Measurements from ENCODE around the gene SULT1A1. TPM values are rescaled to one million over a fixed set of nuclear protein-coding genes. Genes with fewer than 3 reads are reported as not detected.
"Not testable (repeated sequence)": the region's sequence is repeated elsewhere in the genome, so short reads cannot be mapped to it uniquely, and the experiment has no call there.

Gene SULT1A1
- total RNA-seq, 1 donor from 2014 or later = 15.5 TPM

DNA sequence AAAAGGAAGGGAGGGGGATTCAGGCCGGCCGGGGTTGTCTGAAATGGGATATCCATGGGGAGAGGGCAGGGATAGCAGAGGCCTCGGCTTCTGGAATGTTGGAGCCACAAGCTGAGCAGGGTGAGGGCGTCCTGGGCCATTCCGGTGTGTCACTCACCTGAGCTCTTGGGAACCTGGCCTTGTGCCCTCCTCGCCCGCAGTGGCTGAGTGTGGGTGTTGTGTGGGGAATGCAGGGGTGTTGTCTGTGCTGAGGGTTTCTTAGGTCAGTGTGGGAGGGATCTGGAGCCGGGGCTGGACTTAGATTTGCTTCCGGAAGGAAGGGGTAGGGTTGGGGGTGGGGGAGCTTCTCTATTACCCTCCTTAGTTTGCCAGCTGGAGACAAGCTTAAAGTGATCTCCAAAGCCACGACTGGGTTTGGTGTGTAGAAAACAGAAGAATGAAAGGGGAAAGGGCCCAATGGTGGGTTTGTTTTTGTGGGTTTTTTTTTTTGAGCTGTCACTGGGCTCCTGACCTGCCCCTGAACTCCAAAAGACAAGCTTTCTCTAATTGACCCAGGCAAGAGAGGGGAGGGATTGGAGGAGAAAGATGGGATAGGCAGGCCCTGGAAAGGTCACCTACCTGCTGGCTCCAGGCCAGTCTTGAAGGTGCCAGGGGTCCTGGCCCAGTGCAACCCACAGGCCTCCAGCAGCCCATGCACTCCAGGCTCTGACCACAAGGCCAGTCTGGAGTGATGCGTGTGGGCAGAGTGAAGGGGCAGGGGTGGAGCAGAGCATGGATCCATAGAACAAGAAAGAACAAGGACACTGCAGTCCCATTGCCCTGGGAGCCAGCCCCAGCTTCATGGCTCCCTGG, 12.8 kb downstream of the SULT1A1 start, which contains the start of gene SULT1A2:
Gene SULT1A2, minus strand, starts transcription at position 211 of the 852 bp plus-strand sequence. CDS start 1,120 bp downstream, outside the sequence.
- DNase-seq (no peak), ATAC-seq (peak; percentile 62)
- intact Hi-C loops (cut with micrococcal nuclease) = no loop called here

- DNase-seq (no peak), ATAC-seq (no peak)
- intact Hi-C loops (cut with micrococcal nuclease) = no loop called here
Observed at GRCh38 chr16:28596115-28596630, 13.7 kb downstream of the SULT1A1 start.

DNA sequence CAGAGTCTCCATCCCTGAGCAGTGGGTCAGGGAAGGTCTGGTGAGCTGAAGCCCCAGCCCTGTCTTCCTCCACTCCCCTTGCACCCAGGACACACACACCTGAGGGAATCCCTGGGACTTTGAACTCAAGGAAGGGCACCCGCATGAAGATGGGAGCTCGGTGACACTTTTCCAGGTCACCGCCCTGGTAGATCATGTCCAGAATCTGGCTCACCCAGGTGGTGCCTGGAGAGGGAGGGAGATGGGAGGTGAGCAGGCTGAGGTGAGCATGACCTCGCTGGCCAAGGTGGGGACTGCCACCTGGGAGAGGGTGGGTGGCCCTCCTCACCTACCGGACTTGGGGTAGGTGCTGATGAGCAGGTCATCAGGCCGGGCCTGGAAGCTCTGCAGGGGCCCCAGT, 14.4 kb downstream of the SULT1A1 start:
- DNase-seq; intact Hi-C loops (cut with micrococcal nuclease); ATAC-seq: not testable (repeated sequence)

- no peak for DNase-seq
- intact Hi-C loops (cut with micrococcal nuclease) = no loop called here
- peak; percentile 4 for ATAC-seq
Observed at GRCh38 chr16:28592979-28593553, 16.8 kb downstream of the SULT1A1 start.

GRCh38 chr16:28592511-28592910, 17.3 kb downstream of the SULT1A1 start:
- DNase-seq = no peak
- intact Hi-C loops (cut with micrococcal nuclease) = no loop called here
- no peak for ATAC-seq

- DNase-seq = no peak
- ATAC-seq = no peak
Observed at GRCh38 chr16:28591355-28591754, 18.5 kb downstream of the SULT1A1 start.

GRCh38 chr16:28590384-28591340, 19.2 kb downstream of the SULT1A1 start:
- intact Hi-C loops (cut with micrococcal nuclease) = no loop called here
- no peak for DNase-seq
- ATAC-seq = no peak

More at GRCh38 chr16:28591355-28591754, 18.5 kb downstream of the SULT1A1 start:
- intact Hi-C loops (cut with micrococcal nuclease) = no loop called here

DNA sequence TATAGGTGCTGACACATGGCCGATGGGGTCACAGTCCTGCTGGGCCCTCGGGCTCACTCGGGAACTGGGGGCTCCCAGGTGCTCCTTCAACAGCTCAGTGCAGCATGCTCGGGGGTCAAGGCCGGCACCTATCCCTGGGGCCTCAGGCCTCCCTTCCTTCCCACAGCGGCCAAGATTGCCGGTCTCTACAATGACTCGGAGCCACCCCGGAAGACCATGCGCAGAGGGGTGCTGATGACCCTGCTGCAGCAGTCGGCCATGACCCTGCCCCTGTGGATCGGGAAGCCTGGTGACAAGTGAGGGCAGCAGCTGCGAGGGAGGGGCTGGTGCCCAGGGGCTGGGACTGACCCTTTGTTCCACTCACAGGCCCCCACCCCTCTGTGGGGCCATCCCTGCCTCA, 19.9 kb downstream of the SULT1A1 start:
- no peak for ATAC-seq
- intact Hi-C loops (cut with micrococcal nuclease) = no loop called here
- DNase-seq = no peak

DNA sequence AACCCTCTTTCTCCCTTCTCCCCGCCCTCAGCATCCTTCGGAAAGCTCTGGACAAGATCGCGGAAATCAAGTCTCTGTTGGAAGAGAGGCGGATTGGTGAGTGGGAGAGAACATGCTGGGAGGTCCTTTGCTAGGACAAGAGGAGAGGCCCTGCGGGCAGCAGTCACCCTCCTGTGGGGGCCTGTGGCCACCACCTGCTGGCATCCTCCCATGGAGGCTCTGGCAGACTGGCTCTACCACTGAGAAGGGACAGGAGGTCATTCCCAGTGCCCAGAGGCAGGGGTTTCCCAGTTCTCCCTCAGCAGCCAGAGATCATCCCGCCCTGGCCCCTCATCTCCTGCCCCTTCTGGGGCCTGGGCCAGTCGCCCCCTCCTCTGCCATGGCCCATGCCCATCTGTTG, 20.8 kb downstream of the SULT1A1 start:
- no peak for DNase-seq
- ATAC-seq = no peak
- intact Hi-C loops (cut with micrococcal nuclease) = no loop called here

GRCh38 chr16:28587386-28587785, 22.5 kb downstream of the SULT1A1 start:
- intact Hi-C loops (cut with micrococcal nuclease) = no loop called here
- ATAC-seq (no peak), DNase-seq (no peak)

DNA sequence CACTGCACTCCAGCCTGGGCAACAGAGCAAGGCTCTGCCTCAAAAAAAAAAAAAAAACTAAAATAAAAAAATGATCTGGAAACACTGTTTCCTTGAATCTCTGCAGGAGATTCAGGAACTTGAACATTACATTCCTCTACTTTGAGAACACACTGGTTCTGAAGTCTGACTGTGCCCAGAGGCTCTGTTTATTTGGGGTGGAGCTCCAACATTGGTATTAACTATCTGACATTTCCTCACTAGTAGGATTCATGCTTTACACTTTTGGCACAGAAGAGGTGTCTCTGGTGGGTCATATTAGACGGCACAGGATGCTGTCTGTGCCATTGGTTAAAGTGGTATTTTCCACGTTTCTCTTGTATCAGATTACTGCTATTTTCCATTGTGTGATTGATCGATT, 23.4 kb downstream of the SULT1A1 start:
- DNase-seq = no peak
- no peak for ATAC-seq
- intact Hi-C loops (cut with micrococcal nuclease) = no loop called here

GRCh38 chr16:28585674-28586073, 24.2 kb downstream of the SULT1A1 start:
- peak; percentile 67 for ATAC-seq
- DNase-seq = peak; percentile 66
- intact Hi-C loops (cut with micrococcal nuclease) = no loop called here

DNA sequence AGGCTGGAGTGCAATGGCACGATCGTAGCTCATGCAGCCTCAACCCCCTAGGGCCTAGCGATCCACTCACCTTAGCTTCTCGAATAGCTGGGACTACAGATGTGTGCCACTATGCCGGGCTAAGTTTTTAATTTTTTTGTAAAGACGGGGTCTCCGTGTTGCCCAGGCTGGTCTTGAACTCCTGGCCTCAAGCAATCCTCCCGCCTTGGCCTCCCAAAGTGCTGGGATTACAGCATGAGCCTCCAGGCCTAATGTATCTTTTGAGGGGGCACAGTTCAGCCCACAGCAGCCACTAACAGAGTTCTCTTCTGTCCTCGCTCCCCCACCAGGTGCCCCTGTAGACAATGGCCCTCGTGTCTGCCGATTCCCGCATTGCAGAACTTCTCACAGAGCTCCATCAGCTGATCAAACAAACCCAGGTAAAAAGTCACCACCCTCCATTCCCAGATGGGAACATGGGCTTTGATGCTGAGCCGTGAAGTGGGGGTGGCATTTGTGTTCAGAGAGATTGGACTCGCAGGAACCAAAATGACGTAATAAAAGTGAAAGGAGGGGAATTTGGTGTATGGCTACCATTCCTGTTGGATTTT, 29.0 kb downstream of the SULT1A1 start:
- ATAC-seq = no peak
- intact Hi-C loops (cut with micrococcal nuclease) = no loop called here
- no peak for DNase-seq

GRCh38 chr16:28575446-28576109, 34.3 kb downstream of the SULT1A1 start:
- no peak for DNase-seq
- intact Hi-C loops (cut with micrococcal nuclease) = no loop called here
- ATAC-seq = no peak

DNA sequence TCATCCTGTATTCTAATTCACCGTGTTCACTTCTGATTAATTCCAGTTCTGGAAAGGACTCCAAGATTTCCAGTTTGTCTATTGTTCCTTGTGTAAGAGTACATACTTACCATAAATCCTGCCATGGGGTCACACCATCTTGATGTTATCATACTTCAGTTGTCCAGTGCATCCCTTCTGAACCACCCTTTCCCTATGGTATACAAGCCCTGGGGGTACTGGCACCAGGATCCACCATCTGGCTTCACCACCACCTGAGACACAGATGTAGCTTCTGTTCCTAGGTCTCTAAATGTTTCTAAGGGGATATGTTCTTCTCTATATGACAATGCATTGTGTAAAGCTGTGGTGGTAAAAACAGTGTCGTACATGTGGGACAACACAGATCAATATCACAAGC, 34.9 kb downstream of the SULT1A1 start:
- no peak for ATAC-seq
- DNase-seq = no peak
- intact Hi-C loops (cut with micrococcal nuclease) = no loop called here

- no peak for ATAC-seq
- DNase-seq = no peak
- intact Hi-C loops (cut with micrococcal nuclease) = no loop called here
Observed at GRCh38 chr16:28573738-28574718, 35.8 kb downstream of the SULT1A1 start.
